Measurements from ENCODE around the gene TCEA3.

GRCh38 chr1:23441446-23442148, 17.0 kb upstream of the TCEA3 start:
- TF ChIP-seq, protein P1, sequence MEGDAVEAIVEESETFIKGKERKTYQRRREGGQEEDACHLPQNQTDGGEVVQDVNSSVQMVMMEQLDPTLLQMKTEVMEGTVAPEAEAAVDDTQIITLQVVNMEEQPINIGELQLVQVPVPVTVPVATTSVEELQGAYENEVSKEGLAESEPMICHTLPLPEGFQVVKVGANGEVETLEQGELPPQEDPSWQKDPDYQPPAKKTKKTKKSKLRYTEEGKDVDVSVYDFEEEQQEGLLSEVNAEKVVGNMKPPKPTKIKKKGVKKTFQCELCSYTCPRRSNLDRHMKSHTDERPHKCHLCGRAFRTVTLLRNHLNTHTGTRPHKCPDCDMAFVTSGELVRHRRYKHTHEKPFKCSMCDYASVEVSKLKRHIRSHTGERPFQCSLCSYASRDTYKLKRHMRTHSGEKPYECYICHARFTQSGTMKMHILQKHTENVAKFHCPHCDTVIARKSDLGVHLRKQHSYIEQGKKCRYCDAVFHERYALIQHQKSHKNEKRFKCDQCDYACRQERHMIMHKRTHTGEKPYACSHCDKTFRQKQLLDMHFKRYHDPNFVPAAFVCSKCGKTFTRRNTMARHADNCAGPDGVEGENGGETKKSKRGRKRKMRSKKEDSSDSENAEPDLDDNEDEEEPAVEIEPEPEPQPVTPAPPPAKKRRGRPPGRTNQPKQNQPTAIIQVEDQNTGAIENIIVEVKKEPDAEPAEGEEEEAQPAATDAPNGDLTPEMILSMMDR (IDR thresholded peaks at IDR 0.05) = no peak
- TF ChIP-seq POLR2AphosphoS5 (IDR thresholded peaks at IDR 0.05) = no peak
- no peak for TF ChIP-seq POLR2A (IDR thresholded peaks at IDR 0.05)

All from sigmoid colon (tissue), 4 donors.